ENCODE measurements around the gene ATP13A3. TPM values are rescaled to one million over a fixed set of nuclear protein-coding genes. Genes with fewer than 3 reads are reported as not detected.
A peak's percentile ranks its signal among the peaks of the same experiment; 100 is the strongest.

The ATP13A3 gene
- total RNA-seq, 1 experiment from 2014 or later: 78.3 TPM

GRCh38 chr3:194396859-194397756 lies 89.7 kb downstream of the ATP13A3 start:
- TF ChIP-seq ERG (CRISPR knock-in tag; IDR thresholded peaks at IDR 0.05): no peak
- TF ChIP-seq ZNF138 (CRISPR knock-in tag; conservative IDR thresholded peaks at IDR 0.05): 0 out of 2 replicates have a peak, but pooled peaks have one; percentile 32
- TF ChIP-seq CREM (CRISPR knock-in tag; IDR thresholded peaks at IDR 0.05): no peak
- TF ChIP-seq ZNF317 (CRISPR knock-in tag; IDR thresholded peaks at IDR 0.05; ENCODE audit: borderline replicate concordance, low read depth): no peak
- no peak for TF ChIP-seq ZNF425 (CRISPR knock-in tag; conservative IDR thresholded peaks at IDR 0.05)
- no peak for TF ChIP-seq ATF1 (CRISPR knock-in tag; IDR thresholded peaks at IDR 0.05)
- no peak for TF ChIP-seq FOXP4 (CRISPR knock-in tag; IDR thresholded peaks at IDR 0.05)
- no peak for TF ChIP-seq CREB1 (CRISPR knock-in tag; IDR thresholded peaks at IDR 0.05)
- TF ChIP-seq ZMAT4 (CRISPR knock-in tag; IDR thresholded peaks at IDR 0.05): no peak
- no peak for TF ChIP-seq ARID4B (CRISPR knock-in tag; IDR thresholded peaks at IDR 0.05; ENCODE audit: borderline replicate concordance)
- TF ChIP-seq HMGXB4 (CRISPR knock-in tag; IDR thresholded peaks at IDR 0.05): peak; percentile 41; the same call in 1 of the 2 replicates
- no peak for TF ChIP-seq USF2 (CRISPR knock-in tag; IDR thresholded peaks at IDR 0.05)
- no peak for TF ChIP-seq PRDM15 (CRISPR knock-in tag; IDR thresholded peaks at IDR 0.05)
- Mint-ChIP-seq H3K9me3 (no peaks in the 10 kb centered on the region), H3K27me3 (ENCODE audit: low read depth) (peaks cover 43% of the 10 kb centered on the region), H3K36me3 (no peaks in the 10 kb centered on the region), H3K27ac (no peak overlapping the region), H3K4me3 (peak overlapping the region; percentile 64), H3K4me1 (peaks cover 27% of the 10 kb centered on the region)
- ChIA-PET POLR2A (no interaction called here), CTCF (interaction anchor here (0.7 to 5.2 kb wide), 15 partner anchors 11 to 739 kb away, joined by 3 to 48 read pairs (median 3); partner anchors contain the start of gene LRRC15)
- ATAC-seq (peak; percentile 50), DNase-seq (ENCODE audit: low spot score) (peak; percentile 49)

All from WTC11 (cell line).